HG03439 (cell line): ENCODE measurements around the gene PLAC1.

ENCODE experiments used
- ATAC-seq: cut with Tn5 transposase; IDR thresholded peaks from one replicate; pipeline ENCODE4 v1.9.1; 2021; ENCODE audit warnings: mild to moderate bottlenecking, moderate library complexity; ENCODE audit not compliant: unreplicated experiment

Gene PLAC1

DNA sequence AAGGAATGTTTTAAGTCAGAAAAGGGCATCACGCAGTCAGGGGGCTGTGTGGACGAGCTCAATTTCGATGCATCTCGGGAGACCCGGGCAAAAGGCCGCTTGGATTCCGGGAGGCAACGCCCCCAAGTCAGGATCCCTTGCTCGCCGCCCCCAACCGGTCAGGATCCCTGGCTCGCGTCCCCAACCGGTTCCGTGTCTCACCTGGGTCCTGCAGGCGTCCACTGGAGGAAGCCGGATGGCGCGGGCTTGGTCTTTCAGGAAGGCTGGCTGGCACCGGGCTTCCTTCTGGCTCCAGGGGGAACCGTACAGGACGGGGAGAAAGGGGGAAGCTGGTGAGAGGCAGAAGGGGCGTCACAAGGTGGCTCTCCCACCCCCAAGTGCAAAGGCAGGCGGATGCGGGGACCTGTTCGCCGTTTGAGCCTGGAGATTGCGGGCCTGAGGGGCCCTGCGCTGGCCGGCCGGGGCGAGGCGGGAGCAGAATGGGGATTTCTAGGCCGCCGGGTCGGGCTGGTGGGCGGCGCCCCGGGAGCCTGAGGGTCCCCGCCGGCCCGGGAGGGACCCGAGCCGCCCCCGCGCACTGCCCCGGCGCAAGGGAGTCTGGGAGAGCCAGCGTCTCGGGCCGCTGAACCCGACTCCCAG, 113.6 kb downstream of the PLAC1 start:
- ATAC-seq: no peak

DNA sequence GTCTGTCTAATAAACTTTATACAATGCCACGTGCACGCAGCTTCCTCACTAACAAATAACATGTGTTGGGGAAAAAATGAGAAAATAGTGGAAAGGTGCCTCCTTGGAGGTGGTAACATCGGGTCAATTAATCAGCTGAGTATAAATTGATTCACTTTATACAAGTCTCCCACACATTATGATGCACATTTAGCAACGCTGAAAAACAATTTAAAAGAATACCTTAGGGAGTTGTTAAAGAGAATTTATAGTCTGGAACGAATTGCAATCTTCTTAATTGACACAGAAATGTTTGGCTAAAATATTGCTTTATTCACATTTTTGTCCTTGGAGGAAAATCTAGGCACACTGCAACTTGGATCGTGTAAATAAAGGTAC, 114.1 kb downstream of the PLAC1 start:
- no peak for ATAC-seq

DNA sequence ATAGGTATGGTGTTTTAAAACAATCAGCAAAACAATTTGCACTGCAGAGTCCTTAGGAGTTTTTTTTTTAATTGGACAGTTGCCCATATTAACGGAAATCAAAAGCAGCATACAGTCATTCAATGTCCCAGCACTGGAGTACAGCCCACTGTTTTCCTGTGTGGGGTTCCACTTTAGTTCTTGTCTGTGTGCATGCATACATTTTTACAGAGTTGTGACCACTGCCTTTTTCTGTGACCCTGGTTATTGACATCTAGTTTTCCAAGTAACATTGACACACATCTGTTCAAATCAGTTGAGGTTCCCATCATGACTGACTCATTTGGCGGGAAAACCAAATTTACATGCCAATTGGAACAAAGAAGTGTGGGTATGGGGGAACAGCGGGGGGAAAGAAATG, 115.0 kb downstream of the PLAC1 start:
- ATAC-seq: no peak

DNA sequence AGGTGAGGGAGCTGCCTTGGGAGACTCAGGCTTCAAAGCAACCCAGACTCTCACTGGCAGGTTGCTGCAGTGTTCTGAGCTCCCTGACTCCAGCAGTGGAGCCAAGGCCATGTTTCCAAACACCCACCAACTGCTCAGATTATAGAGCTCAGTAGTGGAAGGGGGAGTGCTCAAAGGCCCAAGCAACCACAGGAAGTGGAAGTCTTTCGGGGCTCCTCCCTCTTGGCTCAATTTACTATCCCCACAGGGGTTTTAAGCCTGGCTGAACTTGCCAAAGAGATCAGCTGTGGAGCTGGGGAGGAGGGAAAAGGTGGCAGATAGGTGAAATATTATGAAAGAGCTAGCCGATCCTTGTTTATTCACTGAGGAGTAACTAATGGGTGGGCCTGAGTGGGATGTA, 115.8 kb downstream of the PLAC1 start:
- ATAC-seq: no peak

DNA sequence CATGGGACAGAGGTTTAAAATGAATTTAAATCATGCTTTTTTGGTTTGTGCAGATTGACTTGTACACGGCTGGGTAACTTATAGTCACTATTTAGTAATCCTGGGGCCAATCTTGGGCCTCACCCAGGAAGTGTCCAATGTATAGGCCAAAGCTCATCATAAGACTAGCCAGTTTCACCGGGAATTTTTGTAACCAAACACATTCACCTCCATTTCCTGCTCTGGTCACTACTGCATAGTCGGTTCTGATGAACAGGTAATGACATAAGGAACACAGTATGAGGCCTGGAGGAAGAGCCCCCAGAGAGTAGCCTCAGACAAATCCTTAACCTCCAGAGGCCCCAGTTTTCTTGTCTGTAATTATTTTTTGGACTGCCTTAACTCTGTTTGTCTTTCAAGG, 116.4 kb downstream of the PLAC1 start:
- ATAC-seq: no peak

DNA sequence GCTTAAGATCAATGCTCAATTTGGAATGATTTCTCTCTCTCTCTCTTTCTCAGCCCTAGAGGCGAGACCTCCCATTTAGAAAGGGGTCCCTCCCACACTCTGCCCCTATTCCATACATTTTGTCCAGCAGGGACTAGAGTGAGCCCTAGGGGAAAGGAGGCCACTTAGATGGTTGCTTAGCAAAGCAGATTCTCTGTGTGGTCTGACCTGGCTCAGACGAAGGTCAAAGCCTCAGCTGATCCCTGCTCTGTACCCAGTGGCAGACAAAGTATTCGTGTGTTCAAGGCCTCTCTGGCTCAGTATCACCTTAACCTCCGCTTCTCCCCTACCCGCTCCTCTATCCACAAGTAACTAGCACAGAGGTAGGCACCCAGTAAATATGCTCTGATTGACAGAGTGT, 120.0 kb downstream of the PLAC1 start:
- no peak for ATAC-seq

DNA sequence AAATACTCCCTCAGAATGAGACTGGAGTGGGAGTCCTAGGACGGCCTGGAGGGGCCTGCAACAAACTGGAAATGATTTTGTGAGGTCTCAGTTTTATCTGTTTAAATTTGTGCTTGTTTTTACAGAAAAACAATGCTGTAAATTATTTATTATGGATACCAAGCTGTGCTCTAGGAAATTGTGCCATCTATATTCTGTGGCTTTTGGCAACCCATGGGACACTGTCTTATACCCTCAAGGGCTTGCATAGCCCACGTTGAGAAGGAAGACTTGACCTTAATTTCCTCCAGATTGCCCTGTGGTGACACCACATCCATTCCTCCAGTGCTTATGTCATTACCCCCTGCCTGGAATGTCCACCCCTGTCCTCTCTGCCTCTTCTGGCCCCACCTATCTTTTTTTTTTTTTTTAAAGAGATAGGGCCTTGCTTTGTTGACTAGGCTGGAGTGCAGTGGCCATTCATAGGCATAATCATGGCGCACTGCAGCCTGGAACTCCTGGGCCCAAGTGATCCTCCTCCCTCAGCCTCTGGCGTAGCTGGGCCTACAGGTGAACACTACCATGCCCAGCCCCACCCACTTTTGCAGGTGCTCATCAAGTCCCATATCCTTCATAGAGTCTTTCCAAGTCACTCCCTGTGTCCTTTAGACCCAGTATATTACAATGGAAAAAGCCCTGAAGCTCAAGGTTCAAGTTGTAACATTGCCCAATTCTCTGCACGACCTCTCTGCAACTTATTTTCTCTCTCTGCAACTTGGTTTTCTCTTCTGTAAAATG, 120.9 kb downstream of the PLAC1 start:
- no peak for ATAC-seq

DNA sequence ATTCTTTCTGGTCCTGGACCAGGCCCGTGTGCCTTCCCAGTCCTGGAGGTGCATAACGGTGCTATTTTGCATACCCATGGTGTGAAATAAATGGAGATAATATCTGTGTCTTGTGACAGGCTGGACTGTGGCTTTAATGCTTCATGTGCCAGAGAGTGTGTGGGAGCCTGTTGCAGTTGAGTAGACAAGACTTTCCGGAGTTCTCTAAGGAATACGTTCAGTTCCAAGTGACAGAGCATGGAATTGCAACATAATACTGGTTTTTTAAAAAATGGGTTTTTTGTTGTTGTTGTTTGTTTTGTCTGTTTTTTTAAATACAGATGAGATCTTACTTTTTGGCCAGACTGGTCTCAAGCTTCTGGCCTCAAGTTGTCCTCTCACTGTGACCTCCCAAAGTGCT, 124.3 kb downstream of the PLAC1 start:
- no peak for ATAC-seq

DNA sequence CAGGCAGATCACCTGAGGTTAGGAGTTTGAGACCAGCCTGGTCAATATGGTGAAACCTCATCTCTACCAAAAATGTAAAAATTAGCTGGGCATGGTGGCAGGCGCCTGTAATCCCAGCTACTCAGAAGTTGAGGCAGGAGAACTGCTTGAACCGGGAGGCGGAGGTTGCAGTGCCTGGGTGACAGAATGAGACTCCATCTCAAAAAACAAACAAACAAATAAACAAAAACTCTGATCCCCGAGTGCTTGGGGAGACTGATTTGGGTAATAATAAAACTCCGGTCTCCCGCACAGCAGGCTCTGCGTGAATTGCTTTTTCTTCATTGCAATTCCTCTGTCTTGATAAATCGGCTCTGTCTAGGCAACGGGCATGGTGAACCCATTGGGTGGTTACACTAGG, 124.9 kb downstream of the PLAC1 start:
- no peak for ATAC-seq

DNA sequence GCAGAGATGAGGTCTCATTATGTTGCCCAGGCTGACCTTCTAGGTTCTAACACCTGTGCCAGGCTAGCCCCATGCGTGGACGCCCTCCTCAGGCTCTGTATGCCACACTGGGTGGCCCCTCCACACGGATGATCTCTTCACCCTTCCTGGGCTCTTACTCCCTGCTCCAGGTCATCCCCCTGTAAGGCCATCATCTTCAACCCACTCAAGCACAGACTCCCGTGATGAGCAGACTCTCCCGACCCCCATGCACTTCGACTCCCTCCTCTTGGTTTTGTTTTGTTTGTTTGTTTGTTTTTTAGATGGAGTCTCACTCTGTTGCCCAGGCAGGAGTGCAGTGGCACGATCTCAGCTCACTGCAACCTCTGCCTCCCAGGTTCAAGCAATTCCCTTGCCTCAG, 127.4 kb downstream of the PLAC1 start:
- no peak for ATAC-seq

DNA sequence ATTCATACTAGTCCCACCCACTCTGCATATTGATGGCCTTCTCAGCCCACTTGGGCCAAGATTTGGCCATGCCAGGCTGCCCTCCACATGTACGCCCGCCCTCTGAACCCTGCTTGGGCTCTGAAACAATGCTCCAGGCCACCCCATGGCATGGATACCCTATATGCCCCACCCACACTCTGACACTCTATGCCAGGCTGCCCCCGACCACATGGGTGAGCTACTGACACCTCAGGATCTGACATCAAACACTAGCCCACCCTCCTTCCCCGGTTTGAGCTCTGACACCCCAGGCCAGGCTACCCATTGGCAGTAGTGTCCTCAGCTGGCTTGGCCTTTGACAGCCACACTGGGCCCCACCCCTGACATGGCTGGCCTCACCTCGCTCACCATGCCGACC, 128.8 kb downstream of the PLAC1 start:
- ATAC-seq: no peak

DNA sequence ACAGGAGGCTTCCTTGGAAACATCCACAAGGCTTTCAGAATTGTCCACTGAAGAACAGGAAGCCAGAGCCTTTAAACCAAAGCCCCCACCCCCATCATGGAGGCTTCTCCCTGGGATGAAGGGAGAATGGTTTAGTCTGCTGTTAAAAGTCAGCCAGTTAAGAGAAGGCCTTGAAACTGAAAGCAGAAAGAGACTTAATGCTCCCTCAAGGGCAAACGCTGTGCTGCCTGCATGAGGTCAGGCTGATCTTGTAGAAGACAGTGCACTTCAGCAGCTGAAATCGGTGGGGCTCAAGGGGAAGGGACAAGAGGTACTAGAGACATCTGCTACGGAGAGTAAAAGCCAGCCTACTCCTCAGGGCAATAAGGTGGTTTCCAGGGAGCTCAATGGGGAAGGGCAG, 129.3 kb downstream of the PLAC1 start:
- ATAC-seq: no peak

DNA sequence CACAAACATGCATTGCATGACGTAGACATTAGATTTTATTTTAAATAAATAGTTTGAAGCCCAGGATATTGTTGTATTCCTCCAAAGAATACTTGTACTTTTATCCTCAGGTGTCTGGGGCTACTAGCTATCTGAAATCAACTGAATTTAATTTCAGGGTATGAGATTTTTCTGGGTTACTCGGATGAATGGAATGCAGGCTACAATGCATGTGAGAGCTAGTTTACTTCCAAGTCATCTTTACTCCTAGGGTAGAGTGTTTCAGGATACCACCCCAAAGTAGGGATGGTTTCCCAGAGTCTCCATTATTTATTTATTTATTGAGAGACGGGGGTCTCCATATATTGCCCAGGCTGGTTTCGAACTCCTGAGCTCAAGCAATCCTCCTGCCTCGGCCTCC, 131.9 kb downstream of the PLAC1 start:
- ATAC-seq: no peak

DNA sequence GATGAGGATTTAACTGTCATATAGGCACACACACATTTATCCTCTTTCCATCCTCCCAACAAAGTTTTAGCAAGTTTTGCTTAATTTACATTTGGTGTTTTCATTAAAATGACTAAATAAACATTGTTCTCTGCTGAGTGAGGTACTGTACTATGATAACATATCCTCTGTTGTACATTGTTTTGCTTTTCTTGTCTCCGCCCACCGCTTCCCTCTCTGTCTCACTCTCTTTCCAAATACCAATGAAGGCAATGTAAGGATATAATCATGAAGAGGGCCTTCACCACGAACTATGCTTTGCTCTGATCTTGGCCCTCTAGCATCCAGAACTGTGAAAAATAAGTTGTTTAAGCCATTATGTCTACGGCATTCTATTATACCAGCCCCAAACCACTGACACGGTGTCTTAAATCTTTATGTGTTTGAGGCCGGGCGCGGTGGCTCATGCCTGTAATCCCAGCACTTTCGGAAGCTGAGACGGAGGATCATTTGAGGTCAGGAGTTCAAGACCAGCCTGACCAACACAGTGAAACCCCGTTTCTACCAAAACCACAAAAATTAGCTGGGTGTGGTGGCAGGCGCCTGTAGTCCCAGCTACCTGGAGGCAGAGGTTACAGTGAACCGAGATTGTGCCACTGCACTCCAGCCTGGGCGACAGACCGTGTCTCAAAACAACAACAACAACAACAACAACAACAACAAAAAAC, 133.0 kb downstream of the PLAC1 start:
- no peak for ATAC-seq

DNA sequence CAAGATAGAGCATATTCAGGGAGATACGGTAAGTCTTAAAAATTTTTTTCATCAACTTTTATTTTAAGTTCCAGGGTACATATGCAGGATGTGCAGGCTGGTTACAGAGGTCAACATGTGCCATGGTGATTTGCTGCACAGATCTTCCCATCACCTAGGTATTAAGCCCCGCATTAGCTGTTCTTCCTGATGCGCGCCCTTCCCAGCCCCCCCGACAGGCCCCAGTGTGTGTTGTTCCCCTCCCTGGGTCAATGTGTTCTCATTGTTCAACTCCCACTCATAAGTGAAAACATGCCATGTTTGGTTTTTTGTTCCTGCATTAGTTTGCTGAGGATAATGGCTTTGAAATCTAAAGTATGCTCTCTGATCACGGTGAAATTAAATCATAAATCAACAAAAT, 134.1 kb downstream of the PLAC1 start:
- ATAC-seq: no peak

DNA sequence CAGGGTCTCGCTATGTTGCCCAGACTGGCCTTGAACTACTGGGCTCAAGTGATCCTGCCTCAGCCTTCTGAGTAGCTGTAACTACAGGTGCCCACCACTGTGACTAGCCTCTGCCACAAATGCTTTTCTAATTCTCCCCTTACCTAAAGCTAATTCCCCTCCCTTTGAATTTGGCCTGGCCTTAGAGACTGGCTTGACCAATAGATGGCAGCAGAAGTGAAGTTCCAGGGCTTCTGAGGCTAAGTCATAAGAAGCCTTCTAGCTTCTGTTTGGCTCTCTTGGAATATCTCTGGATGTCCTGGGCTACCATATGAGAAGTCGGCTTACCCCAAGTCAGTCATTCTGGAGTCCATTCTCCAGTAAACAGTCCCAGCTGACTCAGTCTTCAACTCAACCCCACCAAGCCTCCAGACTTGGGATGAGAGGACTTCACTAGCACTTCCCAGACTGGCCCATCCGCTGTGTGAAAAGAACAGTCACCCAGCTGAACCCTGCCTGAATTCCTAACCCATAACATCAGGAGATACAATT, 137.3 kb downstream of the PLAC1 start:
- no peak for ATAC-seq
